ENCODE measurements around the gene TULP4.

DNA sequence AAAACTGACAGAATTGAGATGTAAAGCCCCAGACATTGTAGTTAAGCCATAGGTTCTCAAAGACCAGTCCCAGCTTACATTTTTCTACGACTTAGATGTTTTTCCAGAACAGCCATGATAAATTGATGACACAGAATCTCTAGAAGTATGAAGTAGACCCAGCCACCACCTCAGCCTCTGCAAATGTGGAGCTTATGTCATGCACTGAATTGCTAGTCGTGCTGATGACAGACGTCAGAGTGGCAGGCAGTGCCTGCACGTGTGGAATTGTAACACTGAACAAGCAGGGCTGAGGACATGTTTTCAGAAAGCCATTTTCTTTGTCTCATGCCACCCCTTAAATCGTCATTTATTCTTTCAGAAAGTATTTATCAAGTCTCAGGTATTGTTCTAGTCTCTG is 175.2 kb downstream of the TULP4 start:
- TF ChIP-seq, protein P1, sequence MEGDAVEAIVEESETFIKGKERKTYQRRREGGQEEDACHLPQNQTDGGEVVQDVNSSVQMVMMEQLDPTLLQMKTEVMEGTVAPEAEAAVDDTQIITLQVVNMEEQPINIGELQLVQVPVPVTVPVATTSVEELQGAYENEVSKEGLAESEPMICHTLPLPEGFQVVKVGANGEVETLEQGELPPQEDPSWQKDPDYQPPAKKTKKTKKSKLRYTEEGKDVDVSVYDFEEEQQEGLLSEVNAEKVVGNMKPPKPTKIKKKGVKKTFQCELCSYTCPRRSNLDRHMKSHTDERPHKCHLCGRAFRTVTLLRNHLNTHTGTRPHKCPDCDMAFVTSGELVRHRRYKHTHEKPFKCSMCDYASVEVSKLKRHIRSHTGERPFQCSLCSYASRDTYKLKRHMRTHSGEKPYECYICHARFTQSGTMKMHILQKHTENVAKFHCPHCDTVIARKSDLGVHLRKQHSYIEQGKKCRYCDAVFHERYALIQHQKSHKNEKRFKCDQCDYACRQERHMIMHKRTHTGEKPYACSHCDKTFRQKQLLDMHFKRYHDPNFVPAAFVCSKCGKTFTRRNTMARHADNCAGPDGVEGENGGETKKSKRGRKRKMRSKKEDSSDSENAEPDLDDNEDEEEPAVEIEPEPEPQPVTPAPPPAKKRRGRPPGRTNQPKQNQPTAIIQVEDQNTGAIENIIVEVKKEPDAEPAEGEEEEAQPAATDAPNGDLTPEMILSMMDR (IDR thresholded peaks at IDR 0.05; ENCODE audit: control extremely low read depth in 1 of 3, insufficient read depth in 1 of 3, low read depth in 1 of 3, low read length in 3 of 3), result no peak
- TF ChIP-seq ZNF274 (IDR thresholded peaks at IDR 0.05; ENCODE audit: borderline replicate concordance, extremely low read depth, low read length), result no peak
- no peak for TF ChIP-seq POLR2A (IDR thresholded peaks at IDR 0.05; ENCODE audit: control extremely low read depth in 1 of 2, low read depth in 2 of 2, low read length in 2 of 2)
- no peak for TF ChIP-seq RAD21 (IDR thresholded peaks at IDR 0.05 in 1 of 2, conservative IDR thresholded peaks at IDR 0.05 in 1 of 2; ENCODE audit: low read depth in 2 of 2, low read length in 2 of 2)
- TF ChIP-seq EZH2 (IDR thresholded peaks at IDR 0.05; ENCODE audit: low read depth, low read length, severe bottlenecking), result no peak
- no peak for TF ChIP-seq POU5F1 (IDR thresholded peaks at IDR 0.05; ENCODE audit: low read depth, low read length)
- no peak for TF ChIP-seq EP300 (IDR thresholded peaks at IDR 0.05; ENCODE audit: borderline replicate concordance in 1 of 2, low read depth in 2 of 2, low read length in 2 of 2)
- no peak for TF ChIP-seq POLR2AphosphoS5 (IDR thresholded peaks at IDR 0.05; ENCODE audit: low read depth, low read length)
- TF ChIP-seq RNF2 (IDR thresholded peaks at IDR 0.05; ENCODE audit: borderline replicate concordance, low read depth, low read length, missing control alignments, poor library complexity, severe bottlenecking), result no peak
- TF ChIP-seq RFX5 (IDR thresholded peaks at IDR 0.05; ENCODE audit: borderline replicate concordance, low read depth, low read length), result no peak
- TF ChIP-seq, protein P2, sequence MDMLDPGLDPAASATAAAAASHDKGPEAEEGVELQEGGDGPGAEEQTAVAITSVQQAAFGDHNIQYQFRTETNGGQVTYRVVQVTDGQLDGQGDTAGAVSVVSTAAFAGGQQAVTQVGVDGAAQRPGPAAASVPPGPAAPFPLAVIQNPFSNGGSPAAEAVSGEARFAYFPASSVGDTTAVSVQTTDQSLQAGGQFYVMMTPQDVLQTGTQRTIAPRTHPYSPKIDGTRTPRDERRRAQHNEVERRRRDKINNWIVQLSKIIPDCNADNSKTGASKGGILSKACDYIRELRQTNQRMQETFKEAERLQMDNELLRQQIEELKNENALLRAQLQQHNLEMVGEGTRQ (IDR thresholded peaks at IDR 0.05; ENCODE audit: low read length), result no peak
